ENCODE data around the gene KIF27.

DNA sequence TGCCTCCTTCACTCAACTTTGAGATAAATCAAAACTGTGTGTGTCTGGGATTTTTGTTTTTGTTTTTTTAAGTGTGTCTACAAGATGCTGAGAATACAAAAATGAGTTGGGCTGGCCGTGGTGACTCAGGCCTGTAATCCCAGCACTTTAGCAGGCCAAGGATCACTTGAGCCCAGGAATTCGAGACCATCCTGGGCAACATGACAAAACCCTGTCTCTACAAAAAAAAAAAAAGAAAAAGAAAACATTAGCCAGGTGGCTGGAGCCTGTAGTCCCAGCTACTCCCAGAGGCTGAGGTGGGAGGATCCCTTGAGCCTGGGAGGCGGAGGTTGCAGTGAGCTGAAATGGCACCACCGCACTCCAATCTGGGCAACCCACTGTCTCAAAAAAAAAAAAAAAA lies 37.8 kb upstream of the KIF27 start:
- TF ChIP-seq CTCF (IDR thresholded peaks at IDR 0.05) (no peak), POLR2A (IDR thresholded peaks at IDR 0.05) (no peak)
